Measurements from ENCODE around the gene USP24.
"Not testable (repeated sequence)": the region's sequence is repeated elsewhere in the genome, so short reads cannot be mapped to it uniquely, and the experiment has no call there.

The USP24 gene

DNA sequence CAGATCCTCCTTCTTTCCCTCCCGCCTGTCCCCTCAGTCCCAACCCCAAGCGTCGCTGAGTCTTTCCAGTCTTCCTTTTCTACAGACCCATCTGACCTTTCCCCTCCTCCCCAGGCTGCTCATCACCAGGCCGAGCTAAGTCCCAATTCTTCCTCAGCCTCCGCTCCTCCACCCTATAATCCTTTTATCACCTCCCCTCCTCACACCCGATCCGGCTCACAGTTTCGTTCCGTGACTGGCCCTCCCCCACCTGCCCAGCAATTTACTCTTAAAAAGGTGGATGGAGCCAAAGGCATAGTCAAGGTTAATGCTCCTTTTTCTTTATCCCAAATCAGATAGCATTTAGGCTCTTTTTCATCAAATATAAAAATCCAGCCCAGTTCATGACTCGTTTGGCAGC, 191.0 kb downstream of the USP24 start:
- not testable (repeated sequence) for DNase-seq

DNA sequence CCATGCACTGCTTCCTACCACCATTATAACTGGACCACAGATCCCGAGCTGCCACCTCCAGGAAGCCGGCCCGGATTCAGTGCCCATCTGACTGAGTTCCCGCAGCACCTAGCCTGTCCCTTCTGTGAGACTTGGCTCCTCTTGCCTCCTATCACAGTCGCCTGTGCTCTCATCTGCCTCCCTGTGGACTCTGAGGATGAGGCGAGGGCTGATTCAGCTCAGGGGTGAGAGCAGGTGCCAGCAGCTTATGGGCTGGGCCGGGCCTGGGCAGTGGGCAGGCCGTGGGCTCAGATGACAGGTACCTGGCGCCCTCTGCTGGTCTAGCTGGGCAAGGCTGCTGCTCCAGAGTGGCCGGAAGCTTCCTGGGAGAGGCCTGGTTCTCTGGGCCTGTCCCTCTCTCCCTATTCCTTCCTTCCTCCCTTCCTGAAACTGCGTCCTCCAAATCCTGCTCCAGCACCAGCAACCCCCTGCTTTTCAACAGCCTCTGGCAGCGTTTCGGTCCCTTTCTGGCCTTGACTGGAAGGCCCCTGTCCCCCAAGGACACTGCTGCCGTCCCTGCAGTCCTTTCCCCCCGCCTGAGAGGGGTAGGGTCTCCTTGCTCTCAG, 193.1 kb downstream of the USP24 start:
- DNase-seq: peak; percentile 67

- no peak for DNase-seq
Measured at GRCh38 chr1:55018395-55018794, 196.8 kb downstream of the USP24 start.
